H7 (cell line): ENCODE measurements around the gene TTLL10. TPM values are rescaled to one million over a fixed set of nuclear protein-coding genes. Genes with fewer than 3 reads are reported as not detected.
"Not testable (repeated sequence)": the region's sequence is repeated elsewhere in the genome, so short reads cannot be mapped to it uniquely, and the experiment has no call there.

Source experiments
- DNase-seq: peaks from one replicate; pipeline ENCODE4 v3.0.0; 2012
- H3K27me3 ChIP-seq: 2 replicates; pipeline ENCODE4 v1.6.0; 2011; ENCODE audit warnings: mild to moderate bottlenecking, low read length; ENCODE audit not compliant: control insufficient read depth, insufficient read depth
- H3K36me3 ChIP-seq: replicated peaks from 2 replicates; pipeline ENCODE4 v1.5.1; 2011; ENCODE audit warnings: low read length; ENCODE audit not compliant: control insufficient read depth, insufficient read depth
- H3K4me3 ChIP-seq: 2 replicates; pipeline ENCODE4 v1.5.1; 2011; ENCODE audit warnings: low read depth, mild to moderate bottlenecking, control low read depth, low read length, moderate library complexity; ENCODE audit not compliant: insufficient read depth
- total RNA-seq: library from RNA; depleted of rRNA; stranded (reverse); fragments of >200 nt; shearing (Covaris generic); gene quantifications from 2 replicates; pipeline ENCODE4 v1.2.3, GENCODE V29; 2014

The TTLL10 gene
- total RNA-seq, 1 experiment from 2014 or later: not detected

GRCh38 chr1:1135339-1136136, 38.1 kb upstream of the TTLL10 start:
- no peak overlapping the region for H3K4me3 ChIP-seq
- H3K36me3 ChIP-seq: no peaks in the 10 kb centered on the region
- DNase-seq: no peak
- no peaks in the 10 kb centered on the region; the same call in 1 of the 2 replicates for H3K27me3 ChIP-seq

- Histone ChIP-seq H3K4me3 (no peak overlapping the region), H3K27me3 (no peaks in the 10 kb centered on the region; the same call in 1 of the 2 replicates), H3K36me3 (no peaks in the 10 kb centered on the region)
- DNase-seq: peak; percentile 96
These were observed 37.0 kb upstream of the TTLL10 start for GRCh38 chr1:1136547-1137230.

- peak; percentile 79 for DNase-seq
- H3K36me3 ChIP-seq: no peaks in the 10 kb centered on the region
- no peaks in the 10 kb centered on the region; the same call in 1 of the 2 replicates for H3K27me3 ChIP-seq
- H3K4me3 ChIP-seq: no peak overlapping the region
These were observed 36.2 kb upstream of the TTLL10 start for GRCh38 chr1:1137256-1138045.

- DNase-seq: no peak
- Histone ChIP-seq H3K4me3 (no peak overlapping the region), H3K27me3 (no peaks in the 10 kb centered on the region; the same call in 1 of the 2 replicates), H3K36me3 (no peaks in the 10 kb centered on the region)
These were observed 33.0 kb upstream of the TTLL10 start for GRCh38 chr1:1140673-1141072.

GRCh38 chr1:1141244-1141910, 32.3 kb upstream of the TTLL10 start:
- Histone ChIP-seq H3K4me3 (no peak overlapping the region), H3K36me3 (no peaks in the 10 kb centered on the region), H3K27me3 (no peaks in the 10 kb centered on the region; the same call in 1 of the 2 replicates)
- DNase-seq: no peak

GRCh38 chr1:1141911-1142250, 31.8 kb upstream of the TTLL10 start:
- Histone ChIP-seq H3K36me3 (no peaks in the 10 kb centered on the region), H3K27me3 (no peaks in the 10 kb centered on the region), H3K4me3 (no peak overlapping the region)
- no peak for DNase-seq

GRCh38 chr1:1142352-1142751, 31.3 kb upstream of the TTLL10 start:
- DNase-seq, H3K27me3 ChIP-seq, H3K36me3 ChIP-seq, H3K4me3 ChIP-seq: not testable (repeated sequence)

- no peaks in the 10 kb centered on the region for H3K27me3 ChIP-seq
- H3K4me3 ChIP-seq: no peak overlapping the region
- DNase-seq: no peak
- no peaks in the 10 kb centered on the region for H3K36me3 ChIP-seq
These were observed 30.8 kb upstream of the TTLL10 start for GRCh38 chr1:1142844-1143243.

GRCh38 chr1:1143636-1144035, 30.0 kb upstream of the TTLL10 start:
- H3K4me3 ChIP-seq: no peak overlapping the region
- H3K27me3 ChIP-seq: no peaks in the 10 kb centered on the region
- DNase-seq: no peak
- H3K36me3 ChIP-seq: no peaks in the 10 kb centered on the region

- no peak for DNase-seq
These were observed 29.4 kb upstream of the TTLL10 start for GRCh38 chr1:1144122-1144842.

GRCh38 chr1:1144843-1145546, 28.7 kb upstream of the TTLL10 start:
- Histone ChIP-seq H3K36me3 (no peaks in the 10 kb centered on the region), H3K4me3 (no peak overlapping the region), H3K27me3 (no peaks in the 10 kb centered on the region)
- DNase-seq: no peak

More at GRCh38 chr1:1144122-1144842, 29.4 kb upstream of the TTLL10 start:
- Histone ChIP-seq H3K27me3 (no peaks in the 10 kb centered on the region), H3K4me3 (no peak overlapping the region), H3K36me3 (no peaks in the 10 kb centered on the region)

GRCh38 chr1:1145547-1145914, 28.1 kb upstream of the TTLL10 start:
- no peaks in the 10 kb centered on the region for H3K27me3 ChIP-seq

GRCh38 chr1:1146026-1146425, 27.7 kb upstream of the TTLL10 start:
- no peak for DNase-seq
- Histone ChIP-seq H3K36me3 (no peaks in the 10 kb centered on the region), H3K4me3 (no peak overlapping the region), H3K27me3 (no peaks in the 10 kb centered on the region)

More at GRCh38 chr1:1145547-1145914, 28.1 kb upstream of the TTLL10 start:
- no peaks in the 10 kb centered on the region for H3K36me3 ChIP-seq
- no peak for DNase-seq
- no peak overlapping the region for H3K4me3 ChIP-seq
